MM.1S (cell line): Measurements from ENCODE around the gene ENDOV.
"Not testable (repeated sequence)": the region's sequence is repeated elsewhere in the genome, so short reads cannot be mapped to it uniquely, and the experiment has no call there.

ENCODE experiments used
- EZH2 ChIP-seq: fragments of 300-600 bp; sonication (generic); optimal IDR thresholded peaks from 2 replicates; pipeline ENCODE3; 2017; ENCODE audit warnings: low read depth, mild to moderate bottlenecking, antibody characterized with exemption, low read length, mixed read lengths
- TF ChIP-seq, protein P1 (sequence below): fragments of 300-600 bp; sonication (generic); IDR thresholded peaks from 2 replicates; pipeline ENCODE4 v1.5.1; 2016; ENCODE audit warnings: antibody characterized with exemption, low read length, mixed read lengths

DNA sequence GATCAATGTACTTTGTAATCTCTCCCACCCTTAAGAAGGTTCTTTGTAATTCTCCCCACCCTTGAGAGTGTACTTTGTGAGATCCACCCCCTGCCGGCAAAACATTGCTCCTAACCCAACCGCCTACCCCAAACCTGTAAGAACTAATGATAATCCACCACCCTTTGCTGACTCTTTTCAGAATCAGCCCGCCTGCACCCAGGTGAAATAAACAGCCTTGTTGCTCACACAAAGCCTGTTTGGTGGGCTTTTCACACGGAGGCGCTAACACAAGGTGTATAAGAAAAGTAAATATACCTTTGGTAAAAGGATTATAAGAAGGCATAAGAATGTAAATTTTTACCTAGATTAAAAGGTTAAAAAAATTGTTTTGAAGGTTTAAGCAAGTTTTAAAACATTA, 7.0 kb upstream of the ENDOV start:
- TF ChIP-seq EZH2, result not testable (repeated sequence)
- TF ChIP-seq, protein P1, sequence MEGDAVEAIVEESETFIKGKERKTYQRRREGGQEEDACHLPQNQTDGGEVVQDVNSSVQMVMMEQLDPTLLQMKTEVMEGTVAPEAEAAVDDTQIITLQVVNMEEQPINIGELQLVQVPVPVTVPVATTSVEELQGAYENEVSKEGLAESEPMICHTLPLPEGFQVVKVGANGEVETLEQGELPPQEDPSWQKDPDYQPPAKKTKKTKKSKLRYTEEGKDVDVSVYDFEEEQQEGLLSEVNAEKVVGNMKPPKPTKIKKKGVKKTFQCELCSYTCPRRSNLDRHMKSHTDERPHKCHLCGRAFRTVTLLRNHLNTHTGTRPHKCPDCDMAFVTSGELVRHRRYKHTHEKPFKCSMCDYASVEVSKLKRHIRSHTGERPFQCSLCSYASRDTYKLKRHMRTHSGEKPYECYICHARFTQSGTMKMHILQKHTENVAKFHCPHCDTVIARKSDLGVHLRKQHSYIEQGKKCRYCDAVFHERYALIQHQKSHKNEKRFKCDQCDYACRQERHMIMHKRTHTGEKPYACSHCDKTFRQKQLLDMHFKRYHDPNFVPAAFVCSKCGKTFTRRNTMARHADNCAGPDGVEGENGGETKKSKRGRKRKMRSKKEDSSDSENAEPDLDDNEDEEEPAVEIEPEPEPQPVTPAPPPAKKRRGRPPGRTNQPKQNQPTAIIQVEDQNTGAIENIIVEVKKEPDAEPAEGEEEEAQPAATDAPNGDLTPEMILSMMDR, result not testable (repeated sequence)
